Measurements from ENCODE around the gene CNNM2. TPM values are rescaled to one million over a fixed set of nuclear protein-coding genes. Genes with fewer than 3 reads are reported as not detected.

The CNNM2 gene
- total RNA-seq, 1 donor from 2014 or later = 3.9 TPM

DNA sequence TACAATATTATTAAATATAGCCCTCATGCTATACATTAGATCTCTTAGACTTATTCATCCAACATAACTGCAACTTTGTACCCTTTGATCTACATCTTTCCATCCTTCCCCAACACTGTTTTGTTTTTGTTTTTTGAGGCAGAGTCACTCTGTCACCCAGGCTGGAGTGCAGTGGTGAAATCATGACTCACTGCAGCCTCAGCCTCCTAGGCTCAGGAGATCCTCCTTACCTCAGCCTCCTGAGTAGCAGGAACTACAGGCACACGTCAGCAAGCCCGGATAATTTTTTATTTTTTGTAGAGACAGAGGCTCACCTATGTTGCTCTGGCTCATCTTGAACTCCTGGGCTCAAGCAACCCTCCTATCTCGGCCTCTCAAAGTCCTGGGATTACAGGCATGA, 221.7 kb downstream of the CNNM2 start:
- H3K27me3 ChIP-seq (ENCODE audit: control insufficient read depth, insufficient read depth, low read length) = no peaks in the 10 kb centered on the region
- TF ChIP-seq, protein P1, sequence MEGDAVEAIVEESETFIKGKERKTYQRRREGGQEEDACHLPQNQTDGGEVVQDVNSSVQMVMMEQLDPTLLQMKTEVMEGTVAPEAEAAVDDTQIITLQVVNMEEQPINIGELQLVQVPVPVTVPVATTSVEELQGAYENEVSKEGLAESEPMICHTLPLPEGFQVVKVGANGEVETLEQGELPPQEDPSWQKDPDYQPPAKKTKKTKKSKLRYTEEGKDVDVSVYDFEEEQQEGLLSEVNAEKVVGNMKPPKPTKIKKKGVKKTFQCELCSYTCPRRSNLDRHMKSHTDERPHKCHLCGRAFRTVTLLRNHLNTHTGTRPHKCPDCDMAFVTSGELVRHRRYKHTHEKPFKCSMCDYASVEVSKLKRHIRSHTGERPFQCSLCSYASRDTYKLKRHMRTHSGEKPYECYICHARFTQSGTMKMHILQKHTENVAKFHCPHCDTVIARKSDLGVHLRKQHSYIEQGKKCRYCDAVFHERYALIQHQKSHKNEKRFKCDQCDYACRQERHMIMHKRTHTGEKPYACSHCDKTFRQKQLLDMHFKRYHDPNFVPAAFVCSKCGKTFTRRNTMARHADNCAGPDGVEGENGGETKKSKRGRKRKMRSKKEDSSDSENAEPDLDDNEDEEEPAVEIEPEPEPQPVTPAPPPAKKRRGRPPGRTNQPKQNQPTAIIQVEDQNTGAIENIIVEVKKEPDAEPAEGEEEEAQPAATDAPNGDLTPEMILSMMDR (IDR thresholded peaks at IDR 0.05; ENCODE audit: insufficient read depth, low read length, severe bottlenecking) = no peak
- no peak overlapping the region for H3K4me3 ChIP-seq (ENCODE audit: low read depth, low read length)
- peaks cover 5% of the 10 kb centered on the region for H3K36me3 ChIP-seq (ENCODE audit: control insufficient read depth, insufficient read depth, low read length)
- DNase-seq (ENCODE audit: low read depth) (no peak), FAIRE-seq (no peak)

Other genes starting within 250 kb of the CNNM2 start
- 4.7 and 5.8 TPM in 2 replicates for gene ARL3, start 203.9 kb upstream of the CNNM2 start, total RNA-seq
- gene SFXN2, start 203.7 kb upstream of the CNNM2 start, total RNA-seq = 0.64 and 3.4 TPM in 2 replicates
- 26.1 and 36.4 TPM in 2 replicates for gene WBP1L, start 174.3 kb upstream of the CNNM2 start, total RNA-seq
- not detected in 2 replicates for gene CYP17A1, start 80.9 kb upstream of the CNNM2 start, total RNA-seq
- gene BORCS7, start 64.0 kb upstream of the CNNM2 start, total RNA-seq = 11.1 and 12.0 TPM in 2 replicates
- gene AS3MT, start 48.8 kb upstream of the CNNM2 start, total RNA-seq = 2.1 and 2.6 TPM in 2 replicates